Left ventricle myocardium superior (tissue), 1 donor: ENCODE results near the gene CXCR5. TPM values are rescaled to one million over a fixed set of nuclear protein-coding genes. Genes with fewer than 3 reads are reported as not detected.

Experiments
- ATAC-seq: fragments of 200-7000 bp; cut with Tn5 transposase; one replicate; pipeline ENCODE4 v1.9.1; 2020; ENCODE audit warnings: mild to moderate bottlenecking, moderate library complexity
- DNase-seq: peaks from one replicate; pipeline ENCODE4 v3.0.0-alpha.2; 2020
- intact Hi-C: fragments of 100-400 bp; cut with micrococcal nuclease; formaldehyde crosslinking; loops from one replicate; pipeline ENCODE4 v1.11.0; 2022
- total RNA-seq: library from RNA; stranded (reverse); fragmentation: NEBNext Ultra II Directional; extraction: Animal tissue kit (Norgen Biotek cat#: 25700); gene quantifications from one replicate; pipeline ENCODE4 v1.2.1, GENCODE V29; 2021
- donor health status: DM: no; HTN: yes; CAD: no; lungs with severe emphysema.

The CXCR5 gene
- total RNA-seq, 1 donor from 2014 or later: not detected

DNA sequence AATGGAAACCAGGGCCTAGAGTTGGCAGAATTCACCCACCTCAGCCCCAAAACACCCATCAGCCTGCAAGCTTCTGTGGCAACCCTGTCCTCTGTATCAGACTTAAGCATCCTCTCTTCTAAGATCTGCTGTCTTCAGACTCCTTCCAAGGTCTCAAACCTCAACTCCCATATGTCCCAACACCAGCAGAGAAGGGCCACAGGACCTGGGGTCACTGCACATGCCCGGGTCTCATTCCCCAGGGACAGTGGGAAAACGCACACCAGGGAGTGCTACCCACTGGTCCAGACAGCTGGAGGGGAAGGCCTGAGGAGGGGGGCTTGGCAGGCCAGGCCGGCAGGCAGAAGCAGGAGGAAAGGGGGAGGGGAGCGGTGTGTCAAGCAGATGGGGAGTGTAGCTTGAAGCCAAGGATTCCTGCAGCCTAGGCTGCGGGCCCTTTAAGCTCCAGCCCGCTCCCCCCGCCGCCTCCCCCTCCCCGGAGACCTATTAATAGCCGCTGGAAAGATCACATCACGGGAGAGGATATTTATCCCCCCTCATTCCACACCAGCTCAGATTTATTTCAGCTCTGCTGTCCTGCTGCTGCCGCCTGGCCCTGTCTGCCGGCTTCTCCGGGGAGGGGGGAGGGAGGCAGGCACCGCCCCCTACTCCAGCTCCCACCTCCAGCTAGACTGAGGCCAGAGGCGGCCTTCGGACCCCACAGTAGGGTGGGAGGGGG lies 25.4 kb downstream of the CXCR5 start:
- peak; percentile 68 for ATAC-seq
- DNase-seq: peak; percentile 89
- intact Hi-C loops: no loop called here

DNA sequence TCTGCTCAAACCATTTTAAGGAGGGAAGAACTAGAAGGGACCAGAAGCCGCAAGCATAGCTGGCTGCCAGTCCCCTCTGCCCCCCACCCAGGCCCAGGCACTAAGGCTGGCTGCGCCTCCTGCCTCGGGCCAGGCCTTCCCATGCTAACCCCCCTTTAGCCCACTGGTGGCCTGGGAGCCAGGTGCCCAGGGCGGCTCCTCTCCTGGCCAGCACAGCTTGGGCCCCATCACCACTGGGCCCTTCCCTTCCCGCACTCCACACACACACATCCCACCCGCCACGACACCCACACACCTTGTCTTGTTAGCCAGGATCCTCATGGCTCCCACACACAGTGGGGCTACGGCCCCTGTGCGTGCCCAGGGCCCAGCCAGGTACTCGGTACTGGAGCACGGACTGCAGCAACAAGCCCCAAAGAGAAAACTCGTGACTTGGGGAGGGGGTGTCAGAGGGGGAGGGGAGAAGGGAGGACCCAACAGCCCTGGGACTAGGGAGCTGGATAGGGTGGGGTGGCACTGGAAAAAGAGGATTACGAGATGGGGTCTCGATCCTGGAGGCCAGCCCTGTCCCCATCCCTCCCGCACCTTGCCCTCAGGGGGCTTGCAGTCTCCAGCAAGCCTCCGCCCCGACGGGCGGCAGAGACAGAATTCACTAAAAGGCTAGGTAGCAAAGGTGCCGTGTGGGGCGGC lies 26.1 kb downstream of the CXCR5 start:
- intact Hi-C loops: no loop called here
- DNase-seq: no peak
- peak; percentile 5 for ATAC-seq

DNA sequence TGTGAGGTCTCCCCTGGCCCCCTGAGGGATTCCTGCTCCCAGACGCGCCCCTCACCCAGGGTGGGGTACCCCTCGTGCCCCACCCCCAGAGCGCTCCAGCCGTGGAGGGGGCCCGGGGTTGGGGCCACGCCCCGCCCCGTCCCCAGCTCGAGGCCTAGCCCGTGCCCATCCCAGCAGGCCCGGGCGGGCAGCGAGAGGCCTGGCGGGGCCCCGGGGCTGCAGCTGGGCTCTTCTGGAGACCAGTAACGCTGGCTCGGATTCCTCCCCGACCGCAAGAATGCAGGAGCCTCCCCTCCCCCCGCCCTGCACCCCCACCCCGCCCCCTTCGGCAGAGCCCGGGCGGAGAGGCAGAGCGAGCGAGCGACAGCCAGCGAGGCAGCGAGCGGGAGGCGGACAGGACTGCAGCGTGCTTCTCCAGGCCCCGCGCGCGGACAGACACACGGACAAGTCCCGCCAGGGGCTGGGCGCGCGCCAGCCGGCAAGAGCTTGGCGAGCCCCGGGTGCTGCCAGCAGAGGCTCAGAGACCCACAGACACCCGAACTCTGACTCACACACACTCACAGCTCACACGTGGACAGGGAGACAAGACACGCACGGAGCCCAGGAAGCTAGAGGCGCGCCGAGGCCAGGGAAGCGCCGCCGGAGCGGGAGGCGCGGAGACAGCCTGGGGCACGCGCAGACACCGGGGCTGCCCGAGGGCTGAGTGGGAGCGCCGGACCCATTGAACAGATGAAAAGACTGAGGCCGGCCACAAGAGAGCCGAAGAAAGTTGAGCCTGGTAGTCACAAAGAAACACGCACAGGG lies 26.8 kb downstream of the CXCR5 start:
- intact Hi-C loops: no loop called here
- ATAC-seq (peak; percentile 53), DNase-seq (peak; percentile 89)

DNA sequence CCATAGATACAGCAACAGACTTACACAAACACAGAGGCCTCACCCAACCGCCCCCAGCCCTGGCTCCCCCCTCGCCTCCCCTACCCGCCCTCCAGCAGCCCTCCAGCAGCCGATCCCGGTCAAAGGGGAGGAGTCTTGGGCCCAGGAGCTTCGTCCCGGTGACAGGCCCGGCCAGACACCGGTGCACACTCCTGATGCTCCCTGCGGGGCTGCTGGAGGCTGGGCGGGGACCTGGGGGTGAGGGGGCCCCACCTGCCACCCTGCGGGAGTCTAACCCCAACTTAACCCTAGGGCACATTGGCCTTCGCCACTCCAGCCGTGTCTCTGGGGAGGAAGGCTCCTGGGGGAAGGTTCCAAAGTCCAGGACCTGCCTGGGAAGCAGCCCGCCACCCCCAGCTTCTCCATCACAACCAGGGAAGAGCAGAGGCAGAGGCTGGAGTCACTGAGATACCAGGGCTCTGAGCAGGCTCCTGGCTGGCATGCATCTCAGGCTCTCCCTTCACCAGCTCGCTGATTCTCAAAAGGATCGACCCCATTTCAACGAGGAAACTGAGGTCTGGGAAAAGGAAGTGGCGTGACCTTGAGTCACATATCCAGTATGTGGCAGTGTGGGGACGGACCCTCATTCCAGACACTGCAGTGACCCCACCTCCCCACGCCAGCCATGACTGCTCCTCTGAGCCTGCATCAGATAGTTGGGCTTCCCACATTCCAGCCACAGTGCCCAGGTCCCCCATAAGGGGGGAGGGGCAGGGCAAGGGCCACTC lies 27.6 kb downstream of the CXCR5 start:
- intact Hi-C loops: no loop called here
- DNase-seq (no peak), ATAC-seq (no peak)

DNA sequence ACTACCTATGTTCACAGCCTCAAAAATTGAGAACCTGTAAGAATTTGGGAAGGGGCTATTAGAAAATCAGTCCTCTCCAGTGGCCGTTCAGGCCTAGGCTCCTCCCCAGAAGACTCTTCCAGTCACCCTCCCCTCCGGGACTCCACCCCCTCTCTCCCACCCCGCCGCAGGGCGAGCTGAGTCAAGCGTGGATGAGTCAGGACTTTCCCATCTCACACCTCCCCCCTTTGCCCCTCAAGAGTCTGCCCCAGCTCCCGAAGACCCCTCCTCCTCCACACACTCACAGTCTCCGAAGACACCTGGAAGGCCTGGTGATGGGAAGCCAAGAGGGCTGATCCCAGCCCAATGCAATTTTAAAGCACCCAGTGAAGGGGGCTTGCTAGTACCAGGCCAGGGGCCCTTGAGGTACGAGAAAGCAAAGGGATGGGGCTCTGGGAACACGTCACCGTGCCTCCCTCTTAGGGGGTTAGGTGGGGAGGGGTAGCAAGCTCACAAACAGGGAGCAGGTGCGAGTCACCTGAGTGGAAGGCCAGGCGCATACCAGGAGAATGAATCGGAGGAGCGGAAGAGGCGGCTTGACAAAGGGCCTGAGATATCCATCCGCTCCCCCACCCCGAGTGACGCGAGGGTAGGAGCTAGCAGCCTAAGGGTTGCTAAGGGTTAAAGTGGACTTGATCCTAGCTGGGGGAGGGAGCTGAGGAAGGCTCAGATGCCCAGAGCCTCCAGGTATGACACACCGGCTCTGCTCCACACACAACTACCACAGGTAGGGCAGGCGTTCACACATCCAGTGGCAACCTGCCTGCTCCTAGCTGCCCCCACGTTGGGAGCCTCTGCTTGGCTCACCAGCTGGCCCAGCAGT lies 28.4 kb downstream of the CXCR5 start:
- DNase-seq (peak; percentile 81), ATAC-seq (peak; percentile 35)
- intact Hi-C loops: no loop called here

DNA sequence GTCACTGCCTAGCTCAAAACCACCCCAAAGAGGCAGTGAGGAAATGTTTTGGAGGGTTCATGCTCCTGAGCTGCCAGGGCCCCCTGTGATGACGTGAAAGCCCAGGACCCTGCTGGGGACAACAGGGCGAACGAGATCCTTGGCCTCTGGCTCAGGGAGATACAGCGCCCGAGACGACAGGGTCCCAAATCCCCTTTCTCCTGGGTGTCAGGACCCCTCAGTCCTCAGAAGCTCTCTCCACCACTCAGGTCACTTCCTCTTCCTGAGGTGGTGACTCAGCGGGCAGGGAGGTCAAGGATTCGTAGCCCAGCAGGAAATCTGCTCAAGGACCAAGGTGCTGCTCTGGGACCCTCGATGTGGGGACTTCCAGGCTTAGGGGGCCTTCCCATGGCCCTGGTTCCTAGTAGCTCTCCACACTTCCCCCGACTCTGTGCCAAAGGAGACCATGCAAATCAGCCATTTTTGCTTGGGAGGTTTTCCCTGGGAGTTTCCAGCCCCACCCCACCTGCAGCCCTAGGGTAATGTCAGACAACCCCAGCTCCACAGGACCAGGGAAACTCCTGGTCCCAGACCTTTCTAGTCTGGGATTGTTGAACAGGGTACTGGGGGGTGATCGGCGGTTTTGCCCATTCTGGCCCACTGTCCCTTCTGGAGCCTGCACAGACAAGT lies 29.2 kb downstream of the CXCR5 start:
- intact Hi-C loops: no loop called here
- DNase-seq (no peak), ATAC-seq (no peak)

DNA sequence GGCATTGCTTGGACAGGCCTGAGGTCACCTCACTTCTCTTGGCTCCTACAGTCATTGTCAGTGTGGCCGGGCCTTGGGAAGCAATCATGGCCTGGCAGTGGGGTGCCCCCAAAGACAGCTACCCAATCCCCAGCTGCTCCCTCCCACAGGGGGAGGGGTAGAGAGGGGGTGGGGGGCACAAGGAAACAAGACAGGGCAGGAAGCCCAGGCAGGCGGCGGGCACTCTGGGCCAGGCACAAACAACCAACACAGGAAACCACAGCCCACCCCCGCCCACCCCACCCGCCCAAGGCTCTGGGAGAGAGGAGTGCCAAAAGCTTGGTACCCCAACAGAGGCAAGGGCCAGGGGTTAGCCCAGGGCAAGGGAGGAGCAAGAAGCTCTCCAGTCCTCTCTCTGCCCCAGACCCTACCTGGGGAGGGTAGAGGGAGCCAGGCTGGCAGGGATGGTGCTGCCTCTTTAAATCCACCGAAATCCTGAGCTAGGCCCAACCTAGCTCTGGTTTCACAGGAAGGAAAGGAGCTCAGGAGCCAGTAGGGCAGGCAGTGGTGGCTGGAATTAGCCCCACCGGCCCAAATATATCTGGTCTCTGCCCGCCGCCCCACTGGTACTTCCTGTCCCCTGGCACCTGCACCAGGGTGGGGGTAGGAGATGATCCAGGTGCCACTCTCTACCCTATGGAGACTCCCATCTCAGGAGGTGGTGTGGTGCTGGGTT lies 29.9 kb downstream of the CXCR5 start:
- DNase-seq (no peak), ATAC-seq (no peak)
- intact Hi-C loops: no loop called here

DNA sequence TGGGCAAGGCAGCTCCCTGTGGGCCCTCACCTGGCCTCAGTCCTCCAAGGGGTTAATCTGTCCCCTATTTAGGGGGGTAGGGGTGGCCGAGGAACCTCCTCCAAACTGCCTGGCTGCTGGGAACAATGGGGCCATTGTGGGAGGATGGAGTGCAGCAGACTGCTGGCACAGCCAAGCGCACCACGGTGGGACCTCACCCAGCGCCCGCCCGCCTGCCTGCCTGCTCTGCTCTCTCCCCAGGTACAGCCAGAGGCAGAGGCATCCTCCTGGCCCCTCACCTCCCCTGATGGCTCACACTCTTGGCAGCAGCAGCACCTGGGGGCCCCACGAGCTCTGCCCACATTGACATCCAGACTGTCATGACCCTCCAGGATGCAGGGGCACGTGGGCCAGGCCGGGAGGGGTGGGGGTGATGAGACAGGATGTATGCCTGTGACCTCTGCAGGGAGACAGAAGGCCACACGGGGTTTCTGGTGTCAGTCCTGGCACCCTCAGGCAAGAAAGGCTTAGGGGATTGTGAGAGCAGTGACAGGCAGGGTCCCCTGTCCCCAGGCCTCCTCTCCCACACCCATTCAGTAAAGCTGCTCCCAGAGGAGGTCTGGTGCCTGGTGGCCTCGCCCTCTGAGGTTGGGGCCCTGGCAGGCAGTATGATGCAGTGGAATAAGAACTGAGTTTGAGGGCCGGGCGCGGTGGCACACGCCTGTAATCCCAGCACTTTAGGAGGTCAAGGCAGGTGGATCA lies 30.7 kb downstream of the CXCR5 start:
- DNase-seq: peak; percentile 56
- ATAC-seq: no peak
- intact Hi-C loops: no loop called here

DNA sequence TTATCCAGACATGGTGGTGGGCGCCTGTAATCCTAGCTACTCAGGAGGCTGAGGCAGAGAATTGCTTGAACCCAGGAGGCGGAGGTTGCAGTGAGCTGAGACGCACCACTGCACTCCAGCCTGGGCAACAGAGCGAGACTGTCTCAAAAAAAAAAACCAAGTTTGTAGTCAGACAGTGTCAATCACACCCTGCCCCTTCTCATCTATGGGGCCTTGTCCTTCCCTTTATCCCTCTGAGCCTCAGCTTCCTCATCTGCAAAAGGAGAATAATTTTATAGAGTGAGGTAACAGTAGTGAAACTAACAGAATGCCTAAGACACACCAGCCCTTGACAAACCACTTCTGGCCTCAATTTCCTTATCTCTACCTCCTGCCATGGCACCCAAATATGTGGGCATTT lies 31.3 kb downstream of the CXCR5 start:
- intact Hi-C loops: no loop called here
- no peak for DNase-seq

DNA sequence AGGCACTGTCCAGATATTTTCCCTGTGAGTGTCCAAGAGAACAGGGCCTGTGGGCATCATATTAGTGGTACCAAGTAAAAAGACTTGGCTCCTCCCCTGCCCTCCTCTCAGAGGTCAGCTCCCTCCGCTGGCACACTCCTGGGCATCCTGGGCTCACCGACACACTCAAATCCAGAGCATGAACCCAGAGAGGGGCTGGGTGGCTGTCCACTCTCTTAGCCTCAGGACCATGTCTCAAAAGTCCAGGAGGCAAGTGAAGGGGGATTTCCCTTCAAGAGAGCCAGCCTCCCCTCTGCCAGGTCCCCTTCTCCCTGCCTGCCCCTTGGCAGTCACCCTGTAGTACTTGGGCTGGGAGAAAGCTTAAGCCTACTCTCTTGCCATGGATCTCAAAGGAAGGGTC lies 31.7 kb downstream of the CXCR5 start:
- intact Hi-C loops: no loop called here
- no peak for DNase-seq
- ATAC-seq: no peak

More for the DNA sequence above, 31.3 kb downstream of the CXCR5 start:
- ATAC-seq: no peak

DNA sequence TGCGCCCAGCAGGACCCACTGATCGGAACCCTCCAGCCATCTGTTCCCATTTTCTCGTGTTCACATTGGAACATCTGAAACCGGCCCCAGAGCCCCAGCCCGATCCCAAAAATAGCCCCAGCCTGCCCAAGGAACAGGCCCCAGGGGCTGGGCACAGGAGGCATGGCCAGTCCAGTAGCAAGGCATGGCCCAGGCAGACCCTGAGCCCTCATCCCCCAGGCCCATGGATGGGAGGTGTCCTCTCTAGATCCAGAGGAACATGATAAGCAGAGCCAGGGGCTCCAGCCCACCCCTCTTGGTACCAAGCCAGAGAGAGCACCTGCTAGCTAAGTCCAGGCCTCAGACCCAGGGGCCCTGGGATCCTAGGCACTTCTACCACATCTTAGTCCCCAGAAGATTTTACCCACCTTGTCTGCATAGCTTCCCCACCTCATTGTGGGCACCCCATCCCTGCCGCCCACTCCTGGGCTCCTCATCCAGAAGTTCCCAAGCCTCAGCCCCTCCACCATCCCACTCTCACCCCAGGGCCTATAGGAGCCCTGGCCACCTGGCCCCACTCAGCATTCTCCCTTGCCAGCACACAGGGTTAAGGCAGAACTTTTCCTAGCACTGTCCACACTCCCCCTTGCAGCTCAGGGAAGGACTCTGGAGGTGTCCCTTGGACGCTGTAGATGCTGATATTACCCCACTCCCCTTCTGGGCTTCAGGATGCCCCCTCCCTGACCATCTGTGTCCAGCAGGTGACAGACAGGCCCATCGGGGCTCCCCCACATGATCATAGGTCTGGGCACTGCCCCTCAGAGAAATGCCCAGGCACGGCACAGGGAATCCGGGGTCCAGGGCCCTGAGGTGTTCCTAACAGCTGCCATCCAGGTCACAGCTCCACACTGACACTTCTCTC lies 32.5 kb downstream of the CXCR5 start:
- no peak for ATAC-seq
- intact Hi-C loops: no loop called here
- no peak for DNase-seq

DNA sequence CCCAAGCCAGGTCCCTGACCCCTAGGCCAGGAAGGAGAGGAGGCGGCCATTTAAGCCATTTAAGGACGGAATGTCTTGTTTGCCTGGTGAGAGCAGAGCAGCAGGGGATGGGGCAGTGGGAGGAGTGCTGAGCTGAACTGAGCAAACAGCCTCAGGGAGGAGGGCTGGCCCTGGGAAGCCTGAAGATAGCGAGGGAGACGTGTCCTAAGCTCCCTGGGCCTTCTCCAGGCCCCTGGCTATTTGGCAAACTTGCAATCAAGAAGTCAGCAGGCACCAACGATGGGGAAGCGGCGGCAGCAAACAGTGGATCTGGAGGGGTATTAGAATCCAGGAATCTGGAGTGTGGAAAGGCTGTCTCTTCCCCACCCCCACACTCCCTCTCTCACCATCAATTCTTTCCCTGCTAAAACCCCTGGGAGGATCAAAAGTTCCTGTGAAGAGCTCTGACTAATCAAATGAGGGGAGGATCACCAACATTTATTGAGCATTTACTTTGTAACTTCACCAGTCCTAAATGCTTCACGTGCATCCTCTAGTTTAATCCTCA lies 33.2 kb downstream of the CXCR5 start:
- ATAC-seq (peak; percentile 28), DNase-seq (peak; percentile 80)
- intact Hi-C loops: no loop called here

DNA sequence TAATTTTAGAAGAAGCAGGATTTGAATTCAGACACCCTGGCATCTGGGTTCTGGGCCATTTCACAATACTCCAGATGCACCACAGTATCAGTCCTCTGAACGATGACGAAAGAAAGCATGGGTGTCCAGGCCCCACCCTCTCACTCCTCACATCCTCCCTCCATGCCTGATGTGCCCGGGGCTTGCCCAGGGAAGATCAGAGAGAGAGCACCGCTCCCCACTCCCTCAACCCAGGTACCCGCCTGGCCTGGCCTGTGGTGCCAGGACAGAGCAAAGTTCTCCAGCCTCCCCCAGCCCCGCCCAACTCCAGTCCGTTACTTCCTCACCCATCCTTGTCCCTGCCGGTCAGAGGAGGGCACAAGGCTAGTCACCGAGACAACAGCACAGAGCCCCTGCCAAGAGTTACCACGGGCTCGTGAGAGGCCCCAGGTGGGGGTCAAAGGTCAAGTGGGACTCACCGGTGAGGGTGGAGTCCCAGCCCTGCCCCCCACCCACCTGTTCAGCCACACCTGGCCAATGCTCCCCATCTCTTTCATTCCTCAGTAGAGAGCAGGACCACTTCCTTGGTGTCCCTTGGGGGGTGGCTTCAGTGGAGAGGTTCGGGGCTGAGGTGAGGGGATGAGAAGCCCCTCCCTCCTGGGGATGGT lies 33.9 kb downstream of the CXCR5 start:
- DNase-seq: peak; percentile 78
- intact Hi-C loops: no loop called here
- peak; percentile 38 for ATAC-seq

DNA sequence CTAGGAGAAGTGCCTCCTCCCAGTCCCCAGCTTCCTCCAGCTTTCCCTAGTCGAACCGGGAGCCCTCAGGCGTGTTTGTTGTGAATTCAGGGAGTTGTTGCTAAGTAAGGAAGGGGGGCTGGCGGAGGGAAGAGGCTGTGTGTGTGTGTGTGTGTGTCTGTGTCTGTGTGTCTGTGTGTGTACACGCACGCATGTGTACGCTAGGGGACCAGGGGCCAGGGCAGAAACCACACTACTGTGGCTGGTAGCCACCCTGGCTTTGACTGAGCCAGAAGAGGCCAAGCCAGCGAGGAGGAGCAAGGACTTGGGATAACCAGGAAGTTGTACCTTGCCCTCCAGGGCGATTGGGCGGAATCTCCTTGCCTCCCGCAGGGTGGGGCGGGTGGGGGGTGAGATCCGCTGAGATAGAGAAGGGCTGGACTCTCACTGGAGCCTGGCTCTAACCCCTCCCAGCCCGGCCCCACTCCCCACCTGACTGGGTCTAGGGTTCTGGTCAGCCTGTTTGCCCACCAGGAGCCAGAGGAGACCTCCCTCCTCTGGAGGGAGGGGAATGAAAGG lies 34.5 kb downstream of the CXCR5 start:
- peak; percentile 11 for ATAC-seq
- intact Hi-C loops: no loop called here
- DNase-seq: peak; percentile 82
